ENCODE data around the gene COL17A1.

Gene COL17A1

GRCh38 chr10:104099941-104100340 lies 14.3 kb upstream of the COL17A1 start:
- no peak for DNase-seq (ENCODE audit: low read depth, low spot score)
- no peak for TF ChIP-seq CTCF (IDR thresholded peaks at IDR 0.05; ENCODE audit: low read depth, low read length)
- in situ Hi-C loops (cut with HindIII; ENCODE audit: low sequenced_read_pairs): no loop called here
- H3K4me3 ChIP-seq (ENCODE audit: low read depth, low read length): no peak overlapping the region

DNA sequence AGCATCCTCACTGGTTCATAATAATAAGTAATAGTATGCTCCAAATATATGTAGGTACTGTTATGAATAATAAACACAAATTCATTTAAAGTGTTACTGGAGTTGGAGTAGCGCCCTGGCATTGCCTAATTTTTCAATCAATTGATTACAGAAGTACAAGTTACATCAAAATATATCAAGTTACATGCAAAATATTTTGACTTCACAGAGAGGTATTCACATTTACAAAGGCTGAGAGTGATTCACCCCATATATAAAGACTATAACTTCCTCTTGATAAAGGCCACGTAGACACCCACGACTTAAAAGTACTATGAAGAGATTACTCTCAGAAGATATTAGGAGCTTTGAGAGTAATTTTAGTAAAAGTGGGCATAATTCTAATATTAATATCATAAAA lies 13.6 kb upstream of the COL17A1 start:
- in situ Hi-C loops (cut with HindIII; ENCODE audit: low sequenced_read_pairs): no loop called here
- TF ChIP-seq CTCF (IDR thresholded peaks at IDR 0.05; ENCODE audit: low read depth, low read length): no peak
- DNase-seq (ENCODE audit: low read depth, low spot score): peak; percentile 37
- no peak overlapping the region for H3K4me3 ChIP-seq (ENCODE audit: low read depth, low read length)

GRCh38 chr10:104098358-104098925 lies 12.8 kb upstream of the COL17A1 start:
- peak; percentile 42 for DNase-seq (ENCODE audit: low read depth, low spot score)
- in situ Hi-C loops (cut with HindIII; ENCODE audit: low sequenced_read_pairs): no loop called here
- no peak overlapping the region for H3K4me3 ChIP-seq (ENCODE audit: low read depth, low read length)
- TF ChIP-seq CTCF (IDR thresholded peaks at IDR 0.05; ENCODE audit: low read depth, low read length): no peak

DNA sequence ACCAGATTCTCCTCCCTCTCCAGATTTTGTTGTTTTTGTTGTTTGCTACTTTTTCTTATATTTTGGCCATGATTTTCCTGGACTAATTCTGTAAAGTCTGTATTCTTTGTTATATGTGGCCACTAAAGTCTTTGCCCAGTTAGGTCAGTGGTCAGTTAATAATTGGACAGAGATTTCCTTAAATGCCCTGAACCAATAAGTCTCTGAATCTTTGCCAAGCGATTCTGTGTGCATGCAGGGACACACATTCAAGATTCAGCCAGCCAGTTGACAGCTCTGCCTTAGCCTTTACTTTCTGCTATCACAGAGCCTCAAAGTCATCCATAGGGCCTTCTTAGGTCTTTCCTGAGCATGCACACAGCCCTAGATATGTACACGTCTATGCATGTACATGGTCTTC lies 11.0 kb upstream of the COL17A1 start:
- DNase-seq (ENCODE audit: low read depth, low spot score): no peak
- in situ Hi-C loops (cut with HindIII; ENCODE audit: low sequenced_read_pairs): no loop called here
- no peak overlapping the region for H3K4me3 ChIP-seq (ENCODE audit: low read depth, low read length)
- no peak for TF ChIP-seq CTCF (IDR thresholded peaks at IDR 0.05; ENCODE audit: low read depth, low read length)

- TF ChIP-seq CTCF (IDR thresholded peaks at IDR 0.05; ENCODE audit: low read depth, low read length): no peak
- in situ Hi-C loops (cut with HindIII; ENCODE audit: low sequenced_read_pairs): no loop called here
These were observed 7.1 kb upstream of the COL17A1 start for GRCh38 chr10:104092749-104093148.

GRCh38 chr10:104090611-104091010 lies 4.9 kb upstream of the COL17A1 start:
- in situ Hi-C loops (cut with HindIII; ENCODE audit: low sequenced_read_pairs): no loop called here
- no peak for TF ChIP-seq CTCF (IDR thresholded peaks at IDR 0.05; ENCODE audit: low read depth, low read length)
- DNase-seq (ENCODE audit: low read depth, low spot score): peak; percentile 72
- no peak overlapping the region for H3K4me3 ChIP-seq (ENCODE audit: low read depth, low read length)

More at GRCh38 chr10:104092749-104093148, 7.1 kb upstream of the COL17A1 start:
- DNase-seq (ENCODE audit: low read depth, low spot score): no peak
- H3K4me3 ChIP-seq (ENCODE audit: low read depth, low read length): no peak overlapping the region

DNA sequence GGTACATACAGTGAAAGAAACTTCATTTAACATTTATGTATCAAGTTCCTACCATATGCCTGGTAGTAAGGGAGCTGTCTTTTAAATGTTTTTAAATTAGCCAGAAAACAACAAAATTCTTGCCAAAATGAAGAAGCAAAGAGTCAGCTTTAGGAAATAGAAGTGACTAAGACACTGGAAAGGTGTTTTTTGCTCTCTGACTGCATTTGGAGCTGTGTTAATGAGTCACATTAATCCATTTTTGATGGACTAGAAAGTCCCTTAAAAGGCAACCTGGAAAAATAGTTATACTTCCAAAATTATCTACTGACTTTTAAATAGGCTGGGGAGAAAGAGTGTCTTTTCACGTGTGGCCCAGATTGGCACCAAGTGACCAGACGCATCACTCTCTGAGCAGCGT lies 3.9 kb upstream of the COL17A1 start:
- no peak for TF ChIP-seq CTCF (IDR thresholded peaks at IDR 0.05; ENCODE audit: low read depth, low read length)
- in situ Hi-C loops (cut with HindIII; ENCODE audit: low sequenced_read_pairs): no loop called here
- H3K4me3 ChIP-seq (ENCODE audit: low read depth, low read length): no peak overlapping the region
- no peak for DNase-seq (ENCODE audit: low read depth, low spot score)
